GM19035 (cell line): ENCODE results near the gene FLNA.
"Not testable (repeated sequence)": the region's sequence is repeated elsewhere in the genome, so short reads cannot be mapped to it uniquely, and the experiment has no call there.

Source experiments
- ATAC-seq: cut with Tn5 transposase; IDR thresholded peaks from one replicate; pipeline ENCODE4 v1.9.1; 2021; ENCODE audit not compliant: unreplicated experiment

The FLNA gene

DNA sequence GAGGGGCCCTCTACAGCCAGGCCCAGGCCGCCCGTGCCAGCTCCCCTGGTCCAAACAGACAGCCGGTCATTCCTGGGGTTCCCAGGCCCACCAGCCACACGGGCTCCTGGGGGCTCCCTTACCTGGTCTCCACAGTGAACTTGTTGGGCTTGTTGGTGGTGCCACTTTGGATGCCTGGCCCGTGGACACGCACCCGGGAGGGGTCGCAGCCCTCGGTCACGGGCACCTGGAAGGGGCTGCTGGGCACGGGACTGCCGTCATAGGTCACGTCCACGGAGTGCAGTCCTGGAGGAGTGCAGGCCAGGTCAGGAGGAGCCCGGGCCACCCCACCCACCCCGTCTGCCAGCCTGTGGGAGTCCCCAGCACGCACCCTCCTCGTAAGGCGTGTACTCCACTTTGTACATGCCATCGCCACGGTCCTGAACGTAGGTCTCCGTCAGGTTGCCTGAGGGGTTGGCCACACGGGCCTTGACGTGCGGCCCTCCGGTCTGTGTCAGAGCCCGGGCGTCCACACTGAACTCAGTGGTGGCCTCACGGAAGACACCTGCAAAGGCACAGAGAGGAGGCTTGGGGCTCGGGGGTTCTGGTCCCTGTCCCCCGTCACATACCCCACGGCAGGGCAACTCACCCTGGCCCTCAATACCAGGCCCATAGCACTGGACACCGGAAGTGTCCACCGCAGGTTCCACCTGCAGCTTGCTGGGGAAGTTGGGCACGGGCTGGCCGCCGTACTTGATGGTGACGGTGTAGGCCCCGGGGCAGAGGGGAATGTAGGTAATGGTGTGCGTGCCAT is 14.9 kb downstream of the FLNA start:
- no peak for ATAC-seq

DNA sequence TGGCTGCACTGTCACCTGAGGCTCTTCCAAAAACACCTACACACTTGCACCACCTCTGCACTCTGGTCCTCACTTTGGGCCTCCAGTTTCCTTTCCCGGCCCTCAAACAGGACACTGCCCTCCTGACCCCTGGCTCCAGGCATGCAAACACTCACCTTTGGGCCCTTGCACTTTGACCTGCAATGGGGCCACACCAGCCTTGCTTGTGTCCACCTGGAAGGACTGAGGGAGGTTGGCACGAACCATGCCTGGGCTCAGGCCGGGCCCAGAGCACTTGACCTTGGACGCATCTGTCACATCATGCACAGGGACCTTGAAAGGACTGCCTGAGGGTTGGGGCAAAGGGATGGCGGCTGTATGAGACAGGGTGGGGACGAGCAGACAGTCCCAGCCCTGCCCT is 15.6 kb downstream of the FLNA start:
- ATAC-seq = no peak

- no peak for ATAC-seq
Measured at GRCh38 chrX:154358011-154358410, 16.4 kb downstream of the FLNA start.

- no peak for ATAC-seq
Measured at GRCh38 chrX:154357205-154357604, 17.2 kb downstream of the FLNA start.

DNA sequence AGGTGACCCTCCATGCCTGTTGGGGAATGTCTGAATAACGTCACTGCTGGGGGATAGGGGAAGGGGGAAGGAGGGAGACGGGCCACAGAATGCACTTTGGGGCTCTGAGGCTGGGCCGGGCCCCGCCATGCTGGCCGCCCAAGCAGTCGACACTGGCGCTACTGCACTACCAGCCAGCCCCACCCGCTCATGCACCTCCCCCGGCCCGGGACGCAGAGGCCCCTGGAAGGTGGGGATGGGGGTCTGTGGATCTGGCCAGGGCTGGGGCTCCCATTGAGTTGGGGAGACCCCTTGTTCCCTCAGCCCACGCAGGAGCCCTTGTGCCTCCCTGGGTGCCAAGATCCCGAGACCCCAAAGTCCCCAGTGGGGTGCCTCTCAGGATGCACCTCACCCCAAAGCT is 17.8 kb downstream of the FLNA start:
- ATAC-seq = no peak

GRCh38 chrX:154355776-154356140 is 18.7 kb downstream of the FLNA start:
- ATAC-seq = no peak

DNA sequence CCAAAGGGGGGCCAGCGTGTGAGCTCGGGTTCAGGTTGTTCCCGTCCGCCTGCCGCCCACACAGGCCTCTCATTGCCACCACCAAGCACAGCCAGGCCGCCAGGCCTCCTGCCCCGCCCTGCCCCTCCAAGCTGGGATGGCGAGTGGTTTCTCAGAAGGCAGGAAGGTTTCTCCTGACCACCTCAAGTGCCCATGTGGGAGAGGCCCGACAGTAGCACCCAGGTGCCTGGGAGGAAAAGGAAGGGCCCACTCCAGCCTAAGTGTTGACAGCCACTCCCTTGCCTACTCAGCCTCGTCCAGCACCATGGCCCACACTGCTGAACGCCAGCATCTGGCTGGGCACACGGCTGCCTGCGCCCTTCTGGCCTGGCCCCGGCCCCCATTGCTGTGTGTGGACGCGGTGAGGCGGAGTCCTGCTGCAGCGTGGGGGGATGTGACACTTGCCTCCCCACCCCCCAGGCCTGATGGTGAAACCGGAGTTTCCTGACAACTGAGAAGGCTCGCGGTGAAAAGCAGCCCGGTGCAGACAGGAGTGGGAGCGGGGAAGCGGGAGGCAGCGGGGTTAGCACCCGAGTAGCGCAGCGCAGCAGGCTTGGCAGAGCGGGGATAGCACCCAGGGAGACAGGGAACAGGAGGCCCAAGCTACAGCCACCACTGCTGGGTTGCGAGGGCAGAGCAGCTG is 19.2 kb downstream of the FLNA start:
- no peak for ATAC-seq

GRCh38 chrX:154354516-154354915 is 19.9 kb downstream of the FLNA start:
- ATAC-seq = no peak

DNA sequence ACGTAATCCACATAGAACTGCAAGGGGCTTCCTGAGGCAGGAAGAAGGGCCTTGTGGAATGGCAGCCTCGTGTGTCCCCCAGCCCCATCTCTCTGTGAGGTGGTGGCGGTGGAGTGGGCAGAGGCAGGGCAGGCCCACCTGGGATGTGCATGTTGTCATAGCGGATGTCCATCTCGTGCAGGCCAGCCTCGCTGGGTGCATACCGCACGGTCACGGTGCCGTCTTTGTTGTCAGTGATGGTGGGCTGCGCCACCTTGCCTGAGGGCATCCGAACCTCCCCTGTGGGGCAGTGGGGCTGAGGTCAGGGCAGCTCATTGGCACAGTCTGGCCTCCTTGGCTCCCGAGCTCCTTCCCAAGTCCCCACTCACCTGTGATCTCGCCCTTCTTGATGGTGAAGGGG is 20.4 kb downstream of the FLNA start:
- no peak for ATAC-seq

- no peak for ATAC-seq
Measured at GRCh38 chrX:154353172-154353843, 21.1 kb downstream of the FLNA start.

DNA sequence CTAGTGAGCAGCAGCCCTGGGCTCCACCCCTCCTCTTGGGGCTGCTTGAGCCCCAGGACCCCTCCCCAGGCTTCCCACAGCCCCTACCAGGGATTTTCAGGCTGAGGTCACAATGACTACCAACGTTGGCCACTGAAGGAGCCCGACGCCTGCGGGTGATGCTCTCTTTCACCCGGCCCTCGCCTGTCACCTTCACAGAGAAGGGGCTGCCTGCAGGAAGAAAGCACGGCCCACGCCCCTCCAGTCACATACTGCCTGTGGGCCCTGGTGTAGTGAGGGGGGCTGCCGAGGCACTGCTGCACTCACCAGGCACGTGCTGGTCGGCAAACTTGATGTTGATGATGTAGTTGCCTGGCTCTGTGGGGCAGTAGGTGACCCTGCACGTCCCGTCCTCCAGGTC is 22.0 kb downstream of the FLNA start:
- ATAC-seq = no peak

DNA sequence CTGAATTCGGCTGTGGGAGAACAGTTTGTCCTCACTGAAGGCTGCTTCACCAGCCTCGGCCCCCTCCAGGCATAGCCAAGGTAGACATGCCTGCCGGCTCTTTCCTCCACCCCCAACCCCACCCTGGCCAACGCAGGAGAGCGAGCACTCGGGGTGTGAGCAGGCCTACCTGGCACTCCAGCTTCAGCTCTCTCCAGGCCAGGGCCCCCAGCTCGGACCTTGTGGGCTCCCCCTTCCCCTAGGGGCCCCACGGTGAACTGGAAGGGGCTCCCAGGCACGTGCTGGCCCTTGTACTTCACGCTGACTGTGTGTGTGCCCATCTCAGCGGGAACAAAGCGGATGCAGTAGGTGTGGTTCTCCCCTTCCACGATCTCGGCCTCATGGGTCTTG is 22.4 kb downstream of the FLNA start:
- ATAC-seq = no peak

- ATAC-seq = no peak
Measured at GRCh38 chrX:154351183-154352011, 23.0 kb downstream of the FLNA start.

DNA sequence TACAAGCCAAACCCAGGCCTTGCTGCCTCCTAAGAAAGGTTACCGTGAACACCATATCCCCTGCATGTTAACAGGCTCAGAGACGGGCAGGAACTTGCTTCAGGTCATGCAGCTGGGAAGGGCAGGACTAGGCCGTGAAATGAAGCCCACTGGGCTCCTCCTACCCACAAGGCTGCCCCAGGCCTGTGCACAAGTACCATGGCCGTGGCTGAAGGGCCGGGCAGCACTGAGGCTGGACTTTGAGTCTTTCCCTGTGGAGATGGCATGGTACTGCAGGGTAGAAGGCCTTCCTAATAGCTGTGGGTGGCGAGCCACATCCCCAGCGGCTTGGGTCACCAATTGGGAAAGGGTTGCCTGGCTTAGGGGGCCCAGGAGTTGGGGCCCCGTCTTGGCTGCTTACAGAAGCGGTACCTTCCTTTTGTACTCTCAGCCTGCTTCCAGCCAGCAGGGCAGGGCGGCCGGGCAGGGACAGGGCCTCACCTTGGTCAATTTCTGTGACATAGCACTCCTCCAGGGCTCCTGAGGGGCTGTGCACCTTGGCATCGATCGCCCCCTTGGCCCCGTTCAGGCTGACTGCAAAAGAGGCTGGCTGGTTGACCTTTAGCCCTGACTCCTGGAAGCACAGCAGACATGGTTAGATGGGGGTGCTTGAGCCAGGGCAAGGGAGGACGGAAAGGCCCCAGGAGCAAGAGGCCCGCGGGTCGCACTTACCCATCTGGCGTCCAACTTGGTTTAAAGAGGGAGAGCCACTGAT is 23.8 kb downstream of the FLNA start:
- ATAC-seq = no peak

DNA sequence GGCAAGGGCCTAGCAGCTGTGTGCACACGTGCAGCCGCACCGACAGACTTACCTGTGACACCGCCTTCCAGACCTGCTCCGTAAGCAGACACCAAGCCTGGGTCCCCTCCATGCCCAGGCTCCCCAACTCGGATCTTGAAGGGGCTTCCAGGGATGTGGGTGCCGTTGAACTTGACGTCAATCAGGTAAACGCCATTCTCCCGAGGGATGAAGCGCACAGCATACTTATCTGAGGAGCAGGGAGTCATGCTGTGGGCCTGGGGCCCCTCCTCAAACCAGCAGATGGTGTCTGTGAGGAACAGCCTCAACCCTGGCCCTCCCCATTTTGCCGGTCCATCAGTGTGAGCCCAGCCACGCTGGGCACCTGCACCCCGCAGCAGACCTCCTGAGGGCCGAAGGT is 24.5 kb downstream of the FLNA start:
- ATAC-seq = no peak

GRCh38 chrX:154349359-154349935 is 25.0 kb downstream of the FLNA start:
- ATAC-seq = no peak

DNA sequence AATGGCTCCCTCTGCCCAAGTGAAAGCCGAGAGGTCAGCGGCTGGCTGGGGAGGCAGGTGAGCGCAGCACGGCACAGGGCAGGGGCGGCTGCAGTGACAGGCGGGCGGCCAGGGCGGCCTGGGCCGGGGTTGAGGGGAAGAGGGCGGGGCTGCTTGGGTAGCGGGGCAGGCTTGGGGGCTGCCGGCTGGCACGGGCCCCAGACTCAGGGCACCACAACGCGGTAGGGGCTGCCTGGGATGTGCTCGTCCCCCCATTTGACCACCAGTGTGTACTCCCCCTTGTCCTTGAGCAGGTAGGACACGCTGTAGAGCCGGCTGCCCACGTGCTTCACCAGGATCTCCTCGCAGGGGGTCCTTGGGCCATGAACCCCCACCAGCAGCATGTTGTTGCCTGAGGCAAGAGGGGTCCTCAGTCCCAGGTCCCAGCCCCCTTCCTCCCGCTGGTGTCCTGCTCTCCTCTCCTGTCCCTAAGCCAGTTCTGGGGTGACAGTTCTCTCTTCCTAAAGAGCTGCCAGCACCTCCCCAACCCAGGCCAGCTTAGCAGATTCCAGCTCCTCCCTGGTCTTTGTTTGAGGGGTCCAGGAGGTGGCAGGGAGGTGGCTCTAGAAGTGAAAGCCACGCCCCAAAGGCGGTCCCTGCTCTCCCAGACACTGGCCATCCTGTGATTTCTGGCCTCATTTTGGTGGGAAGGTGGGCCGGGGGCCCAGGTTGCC is 25.6 kb downstream of the FLNA start:
- no peak for ATAC-seq

DNA sequence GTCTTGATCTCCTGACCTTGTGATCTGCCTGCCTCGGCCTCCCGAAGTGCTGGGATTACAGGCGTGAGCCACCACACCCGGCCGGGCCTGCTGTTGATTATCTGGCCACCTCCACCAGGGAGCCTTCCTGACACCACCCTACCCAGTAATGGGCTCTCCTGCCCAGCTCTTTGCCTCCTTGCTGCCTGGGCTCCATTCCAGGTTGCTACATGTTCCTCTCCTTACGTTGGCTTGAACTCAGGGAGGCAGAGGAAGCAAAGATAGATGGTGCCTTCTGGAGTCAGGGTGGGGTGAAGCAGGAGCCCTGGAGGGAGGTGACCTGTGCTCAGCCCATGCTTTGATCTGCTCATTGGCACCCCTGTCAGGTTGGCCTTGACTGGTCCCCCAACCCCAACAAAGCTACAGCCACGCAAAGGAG is 26.3 kb downstream of the FLNA start:
- no peak for ATAC-seq

GRCh38 chrX:154343620-154344019 is 30.8 kb downstream of the FLNA start:
- not testable (repeated sequence) for ATAC-seq

DNA sequence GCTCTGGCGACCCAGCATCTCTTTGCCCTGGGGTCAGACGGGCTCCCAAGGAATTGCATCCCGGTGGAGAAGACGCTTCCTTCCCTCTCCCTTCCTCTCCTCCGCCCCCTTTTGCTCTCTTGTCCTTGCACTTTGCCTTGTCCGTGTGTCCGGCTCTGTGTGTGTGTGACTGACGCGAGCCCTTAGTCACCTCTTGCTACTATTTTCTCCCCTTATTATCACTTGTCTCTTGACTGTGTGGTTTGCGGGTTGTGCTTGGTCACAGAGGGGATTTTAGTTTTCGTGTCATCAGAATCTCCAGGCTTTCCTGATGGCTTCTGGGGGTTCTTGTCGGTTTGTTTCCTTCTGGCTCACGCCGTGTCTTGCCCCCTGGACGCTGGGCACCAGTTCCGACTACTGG is 31.4 kb downstream of the FLNA start:
- ATAC-seq = not testable (repeated sequence)
